HCT116 (cell line): ENCODE measurements around the gene NCOA1. TPM values are rescaled to one million over a fixed set of nuclear protein-coding genes. Genes with fewer than 3 reads are reported as not detected.

Experiments
- ATAC-seq: fragments of 200-7000 bp; cut with Tn5 transposase; 2 replicates; pipeline ENCODE4 v1.9.1; 2020; ENCODE audit warnings: mild to moderate bottlenecking, moderate library complexity
- BruUV-seq: library from RNA; stranded (reverse); fragments of 400-500 nt; replicated peaks from 2 replicates; lab custom pipeline; 2021; lab: Mats Ljungman, UMichigan
- CTCF ChIA-PET: fragments of 300-600 bp; sonication (Branson Sonifier 250); formaldehyde crosslinking; loops from one replicate; lab custom pipeline; 2021; ENCODE audit warnings: antibody characterized with exemption; lab: Charles Lee
- POLR2A ChIA-PET: fragments of 300-600, 350-600 bp; sonication (Branson Sonifier 250); formaldehyde crosslinking; loops from one replicate; lab custom pipeline; 2021; ENCODE audit warnings: antibody characterized with exemption; lab: Charles Lee
- RAD21 ChIA-PET, 2 experiments: fragments of 300-600 bp; sonication (Branson Sonifier 250); formaldehyde crosslinking; loops; one replicate each; lab custom pipeline; 2023; ENCODE audit warnings: low total read pairs in 2 of 2; ENCODE audit not compliant: uncharacterized antibody in 2 of 2, unreplicated experiment in 2 of 2, low non-redundant PET in 1 of 2; lab: Charles Lee
- DNase-seq: peaks from one replicate; pipeline ENCODE4 v3.0.0-alpha.2; 2010; ENCODE audit warnings: low read depth, low spot score
- H2AFZ ChIP-seq: fragments of 200-600 bp; shearing (Covaris generic), sonication (generic); 2 replicates; pipeline ENCODE4 v1.6.1; 2017; ENCODE audit warnings: low read depth, mixed run types, mixed read lengths, antibody characterized with exemption, low read length; ENCODE audit not compliant: poor library complexity, severe bottlenecking
- H3K27ac ChIP-seq: 2 replicates; pipeline ENCODE4 v1.5.1; 2012; ENCODE audit warnings: low read depth, low read length
- H3K27me3 ChIP-seq: fragments of 200-600 bp; sonication (generic); 2 replicates; pipeline ENCODE4 v1.6.1; 2016; ENCODE audit warnings: mixed run types, low read length, mixed read lengths; ENCODE audit not compliant: insufficient read depth
- H3K36me3 ChIP-seq, 2 experiments: fragments of 200-500 bp in 1 of 2; fragments of 200-600 bp in 1 of 2; sonication (Bioruptor generic) in 1 of 2; sonication (generic) in 1 of 2; 2 replicates each; pipeline versions ENCODE4 v1.5.1 to v1.6.1; 2014 to 2016; ENCODE audit warnings: low read length in 2 of 2, inconsistent platforms in 1 of 2, mixed read lengths in 1 of 2, mixed run types in 1 of 2; ENCODE audit not compliant: insufficient read depth in 2 of 2, control insufficient read depth in 1 of 2
- H3K4me1 ChIP-seq, 2 experiments: fragments of 200-600 bp in 1 of 2; sonication (generic) in 1 of 2; 2 replicates each; pipeline versions ENCODE4 v1.5.1 to v1.6.1; 2012 to 2017; ENCODE audit warnings: low read length in 2 of 2, inconsistent platforms in 1 of 2, mild to moderate bottlenecking in 1 of 2, mixed read lengths in 1 of 2, mixed run types in 1 of 2, moderate library complexity in 1 of 2; ENCODE audit not compliant: insufficient read depth in 2 of 2, control insufficient read depth in 1 of 2
- H3K4me2 ChIP-seq: fragments of 200-600 bp; sonication (generic); 2 replicates; pipeline ENCODE4 v1.6.1; 2017; ENCODE audit warnings: mixed run types, low read length, mixed read lengths
- H3K4me3 ChIP-seq, 2 experiments: fragments of 200-600 bp in 1 of 2; sonication (generic) in 1 of 2; replicated peaks in 1 of 2; 2 replicates each; pipeline ENCODE4 v1.5.1; 2011 to 2016; ENCODE audit warnings: low read length in 2 of 2, control low read depth in 1 of 2, low read depth in 1 of 2, mild to moderate bottlenecking in 1 of 2, mixed read lengths in 1 of 2, mixed run types in 1 of 2
- H3K79me2 ChIP-seq: fragments of 200-600 bp; sonication (generic); 2 replicates; pipeline ENCODE4 v1.6.1; 2017; ENCODE audit warnings: mild to moderate bottlenecking, mixed run types, low read length, moderate library complexity, mixed read lengths; ENCODE audit not compliant: insufficient read depth
- H3K9ac ChIP-seq: fragments of 200-600 bp; sonication (generic); 2 replicates; pipeline ENCODE4 v1.6.1; 2016; ENCODE audit warnings: low read length, mixed read lengths
- H3K9me2 ChIP-seq: fragments of 200-600 bp; sonication (generic), shearing (Covaris generic); 2 replicates; pipeline ENCODE4 v1.6.1; 2017; ENCODE audit warnings: mixed run types, mild to moderate bottlenecking, moderate library complexity; ENCODE audit not compliant: insufficient read depth
- H3K9me3 ChIP-seq, 2 experiments: fragments of 200-500 bp in 1 of 2; fragments of 200-600 bp in 1 of 2; sonication (Bioruptor generic) in 1 of 2; sonication (generic) in 1 of 2; 2 replicates each; pipeline ENCODE4 v1.6.1; 2014 to 2017; ENCODE audit warnings: low read length in 2 of 2, mixed read lengths in 2 of 2, inconsistent platforms in 1 of 2, low read depth in 1 of 2, mild to moderate bottlenecking in 1 of 2, mixed run types in 1 of 2, moderate library complexity in 1 of 2; ENCODE audit not compliant: control insufficient read depth in 1 of 2, insufficient read depth in 1 of 2
- H4K20me1 ChIP-seq: fragments of 200-600 bp; sonication (generic), shearing (Covaris generic); 2 replicates; pipeline ENCODE4 v1.6.1; 2017; ENCODE audit warnings: mixed run types, mild to moderate bottlenecking, moderate library complexity; ENCODE audit not compliant: insufficient read depth
- CBX3 ChIP-seq: IDR thresholded peaks from 2 replicates; pipeline ENCODE4 v1.6.1; 2012; ENCODE audit warnings: low read depth
- CEBPB ChIP-seq: IDR thresholded peaks from 2 replicates; pipeline ENCODE4 v1.6.1; 2012; ENCODE audit warnings: low read depth
- CTCF ChIP-seq, 3 experiments: fragments of 200-600 bp in 1 of 3; sonication (generic) in 1 of 3; IDR thresholded peaks in 2 of 3; conservative IDR thresholded peaks in 1 of 3; 2 replicates each; pipeline ENCODE4 v1.5.1; 2012 to 2017; ENCODE audit warnings: low read depth in 2 of 3, low read length in 2 of 3, antibody characterized with exemption in 1 of 3, borderline replicate concordance in 1 of 3, control low read depth in 1 of 3, mild to moderate bottlenecking in 1 of 3, mixed read lengths in 1 of 3, mixed run types in 1 of 3, moderate library complexity in 1 of 3; ENCODE audit not compliant: insufficient read depth in 1 of 3
- EZH2 ChIP-seq: fragments of 200-600 bp; sonication (generic); IDR thresholded peaks from 2 replicates; pipeline ENCODE4 v1.6.1; 2017; ENCODE audit warnings: antibody characterized with exemption, mixed run types
- FOSL1 ChIP-seq: IDR thresholded peaks from 2 replicates; pipeline ENCODE4 v1.6.1; 2012; ENCODE audit warnings: low read depth
- JUND ChIP-seq: IDR thresholded peaks from 2 replicates; pipeline ENCODE4 v1.6.1; 2012
- POLR2A ChIP-seq: IDR thresholded peaks from 2 replicates; pipeline ENCODE4 v1.7.0; 2011; ENCODE audit warnings: borderline replicate concordance; ENCODE audit not compliant: insufficient read depth, insufficient read length; ENCODE audit errors: extremely low read depth
- RAD21 ChIP-seq: IDR thresholded peaks from 2 replicates; pipeline ENCODE4 v1.6.1; 2012; ENCODE audit warnings: low read depth, mild to moderate bottlenecking
- SIN3A ChIP-seq: IDR thresholded peaks from 2 replicates; pipeline ENCODE4 v1.6.1; 2012; ENCODE audit warnings: low read depth
- SP1 ChIP-seq: IDR thresholded peaks from 2 replicates; pipeline ENCODE4 v1.6.1; 2012; ENCODE audit warnings: low read depth
- TCF7L2 ChIP-seq: IDR thresholded peaks from 2 replicates; pipeline ENCODE4 v1.7.0; 2011; ENCODE audit warnings: borderline replicate concordance, inconsistent platforms; ENCODE audit not compliant: insufficient read depth, insufficient read length; ENCODE audit errors: extremely low read depth
- ZFX ChIP-seq: fragments of 450-650 bp; IDR thresholded peaks from 2 replicates; pipeline ENCODE4 v1.6.1; 2017
- ZNF274 ChIP-seq: fragments of 200-500 bp; sonication (Bioruptor generic); IDR thresholded peaks from 2 replicates; pipeline ENCODE4 v1.6.1; 2014; ENCODE audit warnings: mild to moderate bottlenecking, low read depth, low read length, inconsistent platforms
- intact Hi-C: fragments of 100-400 bp; cut with micrococcal nuclease; formaldehyde crosslinking; loops from 2 replicates; pipeline ENCODE4 v1.10.0; 2022
- total RNA-seq: library from RNA; stranded (reverse); gene quantifications from one replicate; pipeline ENCODE4 v1.2.1, GENCODE V29; 2021; ENCODE audit not compliant: unreplicated experiment
- TF ChIP-seq, protein P1 (sequence below): IDR thresholded peaks from 2 replicates; pipeline ENCODE4 v1.6.1; 2012

NCOA1 gene
- total RNA-seq, 1 experiment from 2014 or later = 10.4 TPM

DNA sequence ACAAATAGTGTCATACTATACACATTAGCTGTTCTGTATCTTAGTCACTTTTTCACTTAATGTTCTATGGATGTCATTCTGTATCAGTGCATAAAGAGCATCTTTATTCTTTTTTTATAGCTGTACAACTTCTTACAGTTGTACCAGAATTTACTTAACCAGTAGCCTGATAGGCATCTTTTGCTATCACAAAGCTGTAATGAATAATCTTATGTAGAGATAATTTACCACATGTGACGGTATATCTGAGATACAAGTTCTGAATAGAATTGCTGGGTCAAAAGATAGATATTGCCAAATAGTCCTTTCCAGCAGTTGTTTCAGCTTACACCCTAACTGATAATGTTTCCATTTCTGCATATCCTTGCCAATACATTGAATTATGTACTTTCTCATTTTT is 232.1 kb downstream of the NCOA1 start:
- no peaks in the 10 kb centered on the region for H3K27me3 ChIP-seq
- no peaks in the 10 kb centered on the region for H4K20me1 ChIP-seq
- H3K4me1 ChIP-seq = no peaks in the 10 kb centered on the region
- H3K9me3 ChIP-seq = no peaks in the 10 kb centered on the region
- ChIA-PET POLR2A (no interaction called here), CTCF (no interaction called here), RAD21 (no interaction called here)
- no peak for ATAC-seq
- DNase-seq = no peak
- H3K9ac ChIP-seq = no peak overlapping the region
- no peaks in the 10 kb centered on the region for H3K9me2 ChIP-seq
- H3K79me2 ChIP-seq = no peaks in the 10 kb centered on the region
- TF ChIP-seq CTCF (IDR thresholded peaks at IDR 0.05 in 2 of 3, conservative IDR thresholded peaks at IDR 0.05 in 1 of 3; ENCODE audit: borderline replicate concordance in 1 of 3, insufficient read depth in 1 of 3, low read depth in 2 of 3, low read length in 2 of 3) (no peak), CEBPB (no peak), RAD21 (no peak), JUND (no peak), EZH2 (no peak), FOSL1 (no peak), ZFX (no peak), POLR2A (no peak), ZNF274 (no peak), SP1 (no peak), SIN3A (no peak), TCF7L2 (no peak), CBX3 (no peak)
- TF ChIP-seq, protein P1, sequence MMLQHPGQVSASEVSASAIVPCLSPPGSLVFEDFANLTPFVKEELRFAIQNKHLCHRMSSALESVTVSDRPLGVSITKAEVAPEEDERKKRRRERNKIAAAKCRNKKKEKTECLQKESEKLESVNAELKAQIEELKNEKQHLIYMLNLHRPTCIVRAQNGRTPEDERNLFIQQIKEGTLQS = no peak
- no peak overlapping the region for H3K27ac ChIP-seq
- H2AFZ ChIP-seq = no peak overlapping the region
- no TSS peak for BruUV-seq
- no peak overlapping the region for H3K4me3 ChIP-seq
- H3K4me2 ChIP-seq = no peak overlapping the region
- no peaks in the 10 kb centered on the region for H3K36me3 ChIP-seq
- intact Hi-C loops = no loop called here
